Adipocyte (in vitro differentiated cells): ENCODE results near the gene RNGTT.

ENCODE experiments used
- DNase-seq: peaks from one replicate; pipeline ENCODE4 v3.0.0-alpha.2; 2015; ENCODE audit warnings: low read depth
- H3K27me3 ChIP-seq: replicated peaks from 2 replicates; pipeline ENCODE4 v1.7.0; 2013; ENCODE audit warnings: mild to moderate bottlenecking, low read length, moderate library complexity; ENCODE audit not compliant: control insufficient read depth, insufficient read depth
- H3K36me3 ChIP-seq: 2 replicates; pipeline ENCODE4 v1.7.0; 2013; ENCODE audit warnings: low read length, mild to moderate bottlenecking, moderate library complexity; ENCODE audit not compliant: control insufficient read depth, insufficient read depth, severe bottlenecking
- H3K4me1 ChIP-seq: 2 replicates; pipeline ENCODE4 v1.7.0; 2013; ENCODE audit warnings: mild to moderate bottlenecking, low read length, moderate library complexity; ENCODE audit not compliant: control insufficient read depth, insufficient read depth
- H3K4me3 ChIP-seq: 2 replicates; pipeline ENCODE4 v1.7.0; 2013; ENCODE audit warnings: mild to moderate bottlenecking, low read length, moderate library complexity
- H3K9ac ChIP-seq: 2 replicates; pipeline ENCODE4 v1.7.0; 2013; ENCODE audit warnings: mild to moderate bottlenecking, low read length, moderate library complexity
- H3K9me3 ChIP-seq: 2 replicates; pipeline ENCODE4 v1.7.0; 2013; ENCODE audit warnings: mild to moderate bottlenecking, low read length, moderate library complexity; ENCODE audit not compliant: control insufficient read depth

The RNGTT gene

DNA sequence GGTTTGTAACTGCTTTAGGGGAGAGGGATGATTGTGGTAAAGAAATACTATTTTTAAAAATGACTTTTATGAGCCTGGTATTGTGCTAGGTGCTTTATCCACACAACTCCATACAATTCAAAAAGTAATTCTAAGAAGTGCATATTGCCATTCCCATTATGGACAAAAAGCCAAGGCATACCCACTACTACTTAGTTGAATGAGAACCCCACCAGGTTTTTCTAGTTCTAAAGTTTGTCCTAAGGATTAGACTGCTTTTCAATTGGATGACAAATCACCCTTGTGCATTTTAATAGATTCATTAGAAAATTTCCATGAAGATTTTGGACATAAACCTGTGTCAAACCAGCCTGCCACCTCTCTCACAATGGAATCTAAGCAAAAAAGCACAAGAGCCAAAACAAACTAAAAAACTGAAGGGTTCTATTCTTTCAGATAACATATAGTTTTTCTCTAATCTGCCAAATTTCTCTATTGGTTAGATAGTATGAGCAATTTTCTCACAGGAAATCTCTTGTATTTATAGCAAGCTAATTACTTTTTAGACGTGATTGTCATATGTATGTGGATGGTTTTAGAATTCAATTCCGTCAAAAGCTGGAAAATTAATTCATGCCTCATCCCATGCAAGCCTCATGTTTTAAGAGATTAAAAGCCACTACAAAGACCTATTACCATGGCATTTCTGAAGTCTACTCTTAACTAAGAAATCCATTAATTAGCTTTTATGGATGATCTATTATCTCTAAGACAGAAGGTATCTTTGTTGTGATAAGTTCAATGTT lies 325.5 kb downstream of the RNGTT start:
- Histone ChIP-seq H3K27me3 (no peaks in the 10 kb centered on the region), H3K9ac (no peak overlapping the region), H3K9me3 (no peaks in the 10 kb centered on the region), H3K4me3 (no peak overlapping the region), H3K36me3 (no peaks in the 10 kb centered on the region), H3K4me1 (no peaks in the 10 kb centered on the region)
- no peak for DNase-seq

DNA sequence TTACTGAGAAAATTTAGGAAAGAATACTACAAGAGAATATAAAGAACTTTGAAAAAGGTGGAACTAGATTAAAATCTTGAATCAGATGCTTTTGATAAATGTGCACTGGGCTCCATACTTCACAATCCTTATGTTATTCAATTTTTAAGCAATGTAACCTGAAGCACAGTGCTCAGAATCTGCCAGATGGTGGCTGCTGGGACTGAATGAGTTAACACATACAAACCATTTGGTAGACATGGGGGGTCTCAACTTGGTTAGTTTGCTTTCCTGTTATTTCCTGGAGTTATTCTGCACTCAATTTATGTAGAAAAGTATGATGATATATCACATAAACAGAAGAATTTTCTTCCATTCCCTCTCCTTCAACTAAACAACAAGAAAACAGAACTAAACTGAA lies 326.5 kb downstream of the RNGTT start:
- Histone ChIP-seq H3K36me3 (no peaks in the 10 kb centered on the region), H3K9me3 (no peaks in the 10 kb centered on the region), H3K27me3 (no peaks in the 10 kb centered on the region), H3K9ac (no peak overlapping the region), H3K4me1 (no peaks in the 10 kb centered on the region), H3K4me3 (no peak overlapping the region)
- no peak for DNase-seq

DNA sequence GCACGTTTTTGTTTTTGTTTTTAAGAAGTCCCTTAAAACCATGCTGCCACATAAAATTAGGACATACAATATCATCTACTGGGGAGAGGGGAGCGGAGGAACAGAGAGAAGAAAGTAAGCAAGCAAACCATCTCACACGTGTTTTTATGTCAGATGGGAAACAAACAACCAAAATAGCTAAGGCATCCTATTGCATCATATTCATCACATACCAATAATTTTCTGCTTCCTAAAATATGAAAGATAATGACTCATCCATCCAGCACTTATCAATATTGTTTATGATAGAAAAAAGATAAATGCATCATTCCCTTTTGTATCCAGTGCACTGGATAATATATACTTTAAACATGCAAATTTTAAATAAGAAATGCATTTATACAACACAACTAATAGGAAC lies 329.6 kb downstream of the RNGTT start:
- no peaks in the 10 kb centered on the region for H3K27me3 ChIP-seq
- no peak overlapping the region for H3K9ac ChIP-seq
- H3K9me3 ChIP-seq = no peaks in the 10 kb centered on the region
- no peaks in the 10 kb centered on the region for H3K36me3 ChIP-seq
- no peaks in the 10 kb centered on the region for H3K4me1 ChIP-seq
- H3K4me3 ChIP-seq = no peak overlapping the region
- DNase-seq = peak; percentile 7

DNA sequence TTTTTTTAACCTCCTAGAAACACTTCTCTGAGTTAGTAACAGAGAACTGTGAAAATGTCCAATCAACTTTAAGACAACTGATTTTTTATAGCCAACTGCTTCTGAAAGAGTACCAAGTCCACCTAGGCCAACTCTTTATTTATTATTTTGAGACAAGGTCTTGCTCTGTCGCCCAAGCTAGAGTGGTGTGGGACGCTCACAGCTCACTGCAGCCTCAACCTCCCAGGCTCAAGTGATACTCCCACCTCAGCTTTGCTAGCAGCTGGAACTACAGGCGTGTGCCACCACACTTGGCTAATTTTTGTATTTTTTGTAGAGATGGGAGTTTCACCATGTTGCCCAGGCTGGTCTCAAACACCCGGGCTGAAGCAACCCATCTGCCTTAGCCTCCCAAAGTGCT lies 331.6 kb downstream of the RNGTT start:
- Histone ChIP-seq H3K4me1 (no peaks in the 10 kb centered on the region), H3K9me3 (no peaks in the 10 kb centered on the region)

DNA sequence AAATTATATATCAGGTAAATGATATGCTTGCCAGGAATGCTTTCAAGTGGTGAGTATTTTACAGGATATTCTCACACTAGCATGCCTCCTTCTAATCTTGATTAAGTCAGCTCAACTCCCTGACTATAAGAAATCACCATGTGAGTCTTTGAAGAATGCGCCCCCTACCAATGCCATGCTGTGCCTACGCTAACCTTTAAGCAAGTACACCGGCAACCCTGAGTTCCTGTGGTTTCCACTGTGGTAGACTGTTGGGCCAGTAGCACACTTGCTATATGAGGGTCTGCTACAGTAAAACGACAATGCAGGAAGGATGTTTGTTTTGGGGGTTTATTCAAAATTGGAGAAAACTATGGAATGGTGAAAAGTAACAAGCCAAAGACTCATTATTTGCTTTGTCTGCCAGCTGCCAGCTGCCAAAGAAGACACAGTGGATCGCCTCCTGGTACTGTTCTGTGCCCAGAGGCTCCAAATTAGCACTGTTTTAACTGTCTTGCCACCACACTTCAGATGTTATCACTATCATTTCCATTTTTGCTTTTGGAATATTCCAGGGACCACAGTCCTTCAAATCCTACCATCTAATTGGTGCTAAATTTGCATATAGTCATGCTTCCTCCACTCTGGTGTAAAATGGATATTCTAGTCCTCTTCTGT lies 333.5 kb downstream of the RNGTT start:
- Histone ChIP-seq H3K9ac (no peak overlapping the region), H3K9me3 (no peaks in the 10 kb centered on the region), H3K27me3 (no peaks in the 10 kb centered on the region), H3K4me1 (no peaks in the 10 kb centered on the region), H3K36me3 (no peaks in the 10 kb centered on the region), H3K4me3 (no peak overlapping the region)
- no peak for DNase-seq

More for the DNA sequence above, 331.6 kb downstream of the RNGTT start:
- Histone ChIP-seq H3K4me3 (no peak overlapping the region), H3K27me3 (no peaks in the 10 kb centered on the region), H3K36me3 (no peaks in the 10 kb centered on the region), H3K9ac (no peak overlapping the region)
- DNase-seq = no peak

DNA sequence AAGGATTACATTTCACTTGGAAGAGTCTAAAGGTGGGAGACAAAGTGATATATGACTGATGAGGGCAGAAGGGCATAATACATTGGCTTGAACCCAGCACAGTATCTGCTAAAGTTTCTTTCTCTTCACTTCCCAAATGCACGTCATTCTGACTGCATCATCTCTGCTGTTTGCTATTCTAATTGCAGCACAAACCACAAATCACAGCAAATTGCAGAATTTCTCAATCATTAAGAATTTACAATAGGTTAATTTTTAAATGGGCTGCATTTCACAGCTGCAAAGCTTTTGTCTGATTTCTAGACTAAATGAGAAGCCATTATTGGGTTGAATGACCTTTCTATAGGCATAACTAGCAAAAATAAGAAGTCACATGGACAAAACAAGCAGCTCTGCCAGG lies 337.0 kb downstream of the RNGTT start:
- Histone ChIP-seq H3K4me1 (no peaks in the 10 kb centered on the region), H3K9ac (no peak overlapping the region), H3K36me3 (no peaks in the 10 kb centered on the region), H3K4me3 (no peak overlapping the region), H3K27me3 (no peaks in the 10 kb centered on the region), H3K9me3 (no peaks in the 10 kb centered on the region)
- DNase-seq = no peak

DNA sequence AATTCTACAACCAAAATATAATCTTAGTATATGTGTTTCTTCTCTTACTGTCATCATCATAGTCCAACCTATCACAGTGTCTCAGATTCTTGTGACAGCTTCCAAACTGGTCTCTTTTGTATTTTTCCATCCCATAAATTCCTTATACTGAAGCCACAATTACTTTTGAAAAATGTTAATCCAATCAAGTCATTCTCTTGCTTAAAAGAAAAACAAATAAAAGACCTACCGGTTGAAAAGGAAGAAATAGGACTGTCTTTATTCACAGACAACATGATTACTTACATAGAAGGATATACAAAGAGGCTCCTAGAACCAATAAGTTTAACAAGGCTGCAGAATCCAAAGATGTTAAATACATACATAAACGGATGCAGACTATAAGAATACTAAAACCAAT lies 339.9 kb downstream of the RNGTT start:
- Histone ChIP-seq H3K4me3 (no peak overlapping the region), H3K4me1 (no peaks in the 10 kb centered on the region), H3K27me3 (no peaks in the 10 kb centered on the region), H3K9ac (no peak overlapping the region), H3K9me3 (no peaks in the 10 kb centered on the region), H3K36me3 (no peaks in the 10 kb centered on the region)
- DNase-seq = no peak

DNA sequence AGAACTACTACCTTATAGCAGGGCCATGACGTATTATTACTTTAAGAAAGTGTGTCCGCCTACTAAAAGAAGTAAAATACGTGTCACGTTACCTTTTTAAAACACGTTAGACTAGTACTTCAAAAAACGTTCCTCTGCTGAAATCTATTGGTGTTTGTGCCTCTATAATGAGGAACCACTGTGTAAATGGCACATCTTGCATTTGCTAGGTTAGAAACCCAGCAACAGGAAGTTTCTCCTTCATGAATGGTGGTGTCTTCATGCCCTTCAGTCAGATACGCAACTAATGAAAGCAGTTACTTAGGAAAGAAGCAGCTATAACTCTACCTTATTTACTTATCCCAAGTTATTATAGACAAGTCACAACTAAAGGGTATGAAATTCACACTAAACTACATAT lies 343.5 kb downstream of the RNGTT start:
- H3K4me1 ChIP-seq = no peaks in the 10 kb centered on the region
- H3K9me3 ChIP-seq = no peaks in the 10 kb centered on the region
- no peak for DNase-seq
- no peak overlapping the region for H3K9ac ChIP-seq
- H3K36me3 ChIP-seq = no peaks in the 10 kb centered on the region
- H3K27me3 ChIP-seq = no peaks in the 10 kb centered on the region
- no peak overlapping the region for H3K4me3 ChIP-seq

DNA sequence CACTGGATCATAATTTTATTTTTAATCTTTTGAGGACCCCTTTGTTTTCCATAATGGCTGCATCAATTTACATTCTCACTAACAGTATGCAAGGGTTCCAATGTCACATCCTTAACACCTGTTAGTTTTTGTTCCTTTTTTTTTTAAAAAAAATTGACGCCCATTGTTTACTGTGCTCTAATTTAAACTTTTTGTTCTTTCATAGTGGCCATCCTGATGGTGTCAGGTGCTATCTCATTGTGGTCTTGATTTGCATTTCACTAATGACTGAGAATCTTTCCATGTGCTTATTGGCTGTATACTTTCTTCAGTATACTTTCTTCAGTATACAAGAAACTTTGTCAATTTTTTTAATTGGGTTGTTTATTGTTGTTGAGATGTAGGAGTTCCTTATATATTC lies 347.0 kb downstream of the RNGTT start:
- Histone ChIP-seq H3K36me3 (peaks cover 15% of the 10 kb centered on the region), H3K4me1 (no peaks in the 10 kb centered on the region), H3K9ac (no peak overlapping the region), H3K27me3 (no peaks in the 10 kb centered on the region), H3K4me3 (no peak overlapping the region), H3K9me3 (no peaks in the 10 kb centered on the region)
- DNase-seq = no peak

DNA sequence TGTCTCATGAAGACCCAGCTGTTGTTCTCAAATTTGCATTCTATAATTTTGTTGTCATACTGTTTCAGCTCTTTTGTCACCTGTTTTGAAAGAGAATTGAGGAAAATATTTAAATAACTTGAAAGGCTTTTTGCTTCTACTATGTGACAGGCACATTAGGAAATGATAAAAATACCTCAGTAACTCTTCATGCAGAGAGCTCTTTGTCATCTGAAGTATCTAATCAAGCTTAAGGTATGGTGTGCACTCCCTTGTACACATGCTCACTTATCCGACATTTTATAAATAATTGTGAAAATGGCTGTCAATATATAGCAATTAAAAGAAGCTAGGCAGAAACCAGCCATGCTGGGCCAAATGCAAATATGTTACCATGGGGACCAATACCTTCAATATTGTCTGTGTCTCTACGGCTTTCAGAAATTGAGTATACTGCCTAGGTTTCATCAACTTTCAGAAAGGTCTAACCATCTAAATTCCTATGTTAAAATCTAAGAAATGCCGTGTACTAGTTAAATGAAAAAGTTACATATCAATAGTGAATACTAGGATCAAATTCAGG lies 349.0 kb downstream of the RNGTT start:
- Histone ChIP-seq H3K4me3 (no peak overlapping the region), H3K4me1 (no peaks in the 10 kb centered on the region), H3K27me3 (no peaks in the 10 kb centered on the region), H3K9me3 (no peaks in the 10 kb centered on the region), H3K36me3 (peaks cover 15% of the 10 kb centered on the region), H3K9ac (no peak overlapping the region)
- no peak for DNase-seq

DNA sequence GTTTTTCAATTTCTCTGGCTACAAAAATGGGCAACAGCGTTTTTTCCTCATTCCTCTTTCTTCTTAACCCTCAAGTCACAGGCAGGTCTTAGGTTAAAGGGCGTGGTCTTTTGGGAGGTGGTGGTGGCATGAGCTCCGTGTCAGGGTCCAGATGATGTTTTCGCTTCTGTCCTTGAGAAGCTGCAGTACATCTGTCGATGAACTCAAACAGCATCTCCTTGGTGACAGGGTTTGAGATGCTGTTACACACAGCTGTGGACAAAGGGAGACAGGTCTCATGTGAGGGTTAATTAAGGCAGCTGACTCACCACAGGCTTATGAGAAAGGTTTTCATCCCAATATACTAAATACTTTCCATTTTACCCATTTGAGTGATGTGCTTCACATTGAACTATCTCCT lies 350.8 kb downstream of the RNGTT start:
- Histone ChIP-seq H3K9ac (no peak overlapping the region), H3K27me3 (no peaks in the 10 kb centered on the region), H3K9me3 (no peaks in the 10 kb centered on the region), H3K4me1 (no peaks in the 10 kb centered on the region), H3K36me3 (peaks cover 15% of the 10 kb centered on the region), H3K4me3 (no peak overlapping the region)
- DNase-seq = no peak
